22Rv1 (cell line): ENCODE measurements around the gene CASTOR1.

Experiments
- H3K27ac ChIP-seq: fragments of 450-650 bp; 2 replicates; pipeline ENCODE4 v1.5.1; 2017
- CTCF ChIP-seq: fragments of 450-650 bp; IDR thresholded peaks from 2 replicates; pipeline ENCODE4 v1.5.1; 2017; ENCODE audit warnings: mild to moderate bottlenecking
- ZFX ChIP-seq: fragments of 450-650 bp; IDR thresholded peaks from 2 replicates; pipeline ENCODE4 v1.6.1; 2017; ENCODE audit warnings: antibody characterized with exemption, borderline replicate concordance

CASTOR1 gene

DNA sequence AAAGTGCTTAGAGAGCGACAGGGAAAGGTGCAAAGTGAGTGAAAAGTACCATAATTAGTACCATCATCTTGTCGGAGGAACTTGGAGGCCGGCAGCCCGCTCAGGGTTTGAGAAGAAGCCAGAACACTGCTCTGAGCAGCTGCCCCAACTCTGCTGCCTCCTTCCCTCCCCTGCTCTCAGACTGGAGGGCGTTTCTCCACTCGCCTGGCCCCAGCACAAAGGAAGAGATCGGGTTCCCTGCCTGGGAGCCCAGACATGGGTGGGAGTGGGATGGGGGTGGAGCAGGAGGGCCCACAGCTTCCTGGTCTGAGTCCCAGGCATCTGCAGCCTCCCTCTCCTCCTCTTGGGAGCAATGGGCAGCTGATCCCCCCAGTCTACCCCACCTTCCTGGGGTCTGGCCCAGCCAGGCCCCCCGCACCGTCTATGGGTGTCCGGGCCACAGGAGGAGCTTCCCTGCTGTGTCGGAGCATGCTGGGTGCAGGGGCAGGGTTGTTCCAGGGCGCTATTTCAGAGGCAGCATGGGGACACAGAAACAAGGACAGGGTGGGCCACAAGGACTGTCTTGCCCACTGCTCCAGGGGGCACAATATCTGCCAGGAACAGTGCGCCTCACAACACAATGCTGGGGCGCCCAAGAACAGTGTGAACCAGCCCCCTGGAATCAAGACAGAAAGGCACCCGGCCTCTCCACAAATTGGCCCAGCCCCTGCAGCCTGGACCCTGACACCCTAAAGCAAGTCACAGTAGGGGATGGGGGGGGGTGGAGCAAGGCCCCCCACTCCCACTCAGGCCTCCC, 47.5 kb downstream of the CASTOR1 start:
- no peak for TF ChIP-seq CTCF
- TF ChIP-seq ZFX = no peak
- no peak overlapping the region for H3K27ac ChIP-seq

DNA sequence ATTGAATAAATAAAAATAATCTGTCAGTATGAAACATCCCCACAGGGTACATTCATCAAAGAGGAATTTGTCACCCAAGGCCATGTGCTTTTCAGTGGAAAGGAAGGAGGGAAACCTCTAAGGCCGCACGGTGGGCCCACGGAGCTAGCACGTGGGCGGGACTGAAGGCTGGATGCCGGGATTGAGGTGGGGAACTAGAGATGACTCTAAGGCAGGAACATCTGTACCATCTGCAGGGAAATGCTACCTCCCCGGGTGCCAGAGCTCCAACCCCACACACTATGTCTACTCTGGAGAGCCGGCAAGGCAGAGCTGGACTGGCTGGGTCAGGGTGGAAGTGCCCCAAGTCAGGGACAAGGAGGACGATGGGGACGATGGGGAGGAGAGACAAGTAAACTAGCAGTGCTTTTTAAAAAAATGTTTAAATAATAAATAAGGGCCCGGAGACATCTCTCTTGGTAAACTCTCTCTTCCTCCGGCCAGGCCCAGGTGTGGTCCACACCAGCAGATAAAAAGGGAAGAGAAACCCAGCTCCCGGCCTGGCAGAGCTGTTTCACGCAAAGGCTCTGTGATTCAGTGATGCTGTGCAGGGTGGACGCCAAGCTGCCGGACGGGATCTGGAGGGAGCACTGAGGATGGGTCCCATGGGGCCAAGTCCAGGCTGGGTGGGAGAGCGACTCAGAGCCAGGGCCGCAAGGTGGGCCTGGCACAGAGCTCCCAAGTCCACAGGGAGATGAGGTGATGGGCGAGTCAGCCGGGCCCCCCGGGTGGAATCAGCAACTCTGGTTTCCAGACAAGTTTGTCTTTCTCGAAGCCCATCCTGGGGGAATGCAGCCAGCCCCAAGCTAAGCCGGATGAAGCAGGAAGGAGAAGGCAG, 48.5 kb downstream of the CASTOR1 start:
- TF ChIP-seq ZFX = no peak
- no peak for TF ChIP-seq CTCF
- no peak overlapping the region for H3K27ac ChIP-seq

GRCh38 chr22:30239488-30240405, 49.6 kb downstream of the CASTOR1 start:
- H3K27ac ChIP-seq = no peak overlapping the region
- no peak for TF ChIP-seq CTCF
- TF ChIP-seq ZFX = no peak

- TF ChIP-seq CTCF = no peak
- no peak for TF ChIP-seq ZFX
These were observed 50.4 kb downstream of the CASTOR1 start for GRCh38 chr22:30238661-30239487.

DNA sequence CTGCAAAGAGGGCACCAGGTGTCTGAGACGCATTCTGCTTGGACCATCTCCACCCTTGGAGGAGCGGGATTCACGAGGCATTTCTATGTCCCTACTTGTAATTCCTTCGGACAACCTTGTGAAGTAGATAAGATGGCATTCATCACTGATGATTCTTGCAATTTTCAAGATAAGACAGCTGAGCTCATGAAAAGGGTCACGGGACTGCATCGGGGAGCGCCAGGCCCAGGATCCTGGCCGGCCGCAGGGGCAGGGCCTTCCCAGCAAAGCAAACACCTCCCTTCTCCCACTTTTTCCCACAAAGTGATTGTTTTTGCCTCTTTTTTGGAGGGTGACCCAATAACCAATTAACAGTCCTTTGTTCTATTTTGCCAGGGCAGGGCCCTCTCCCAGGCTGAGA, 51.2 kb downstream of the CASTOR1 start:
- H3K27ac ChIP-seq = no peak overlapping the region
- TF ChIP-seq ZFX (no peak), CTCF (no peak)

More at GRCh38 chr22:30238661-30239487, 50.4 kb downstream of the CASTOR1 start:
- no peak overlapping the region for H3K27ac ChIP-seq

- no peak overlapping the region for H3K27ac ChIP-seq
- no peak for TF ChIP-seq CTCF
- no peak for TF ChIP-seq ZFX
These were observed 52.4 kb downstream of the CASTOR1 start for GRCh38 chr22:30236875-30237274.
